ENCODE data around the gene LYPD4.

Gene LYPD4

GRCh38 chr19:41888926-41889325, 44.4 kb upstream of the LYPD4 start:
- TF ChIP-seq CTCF (IDR thresholded peaks at IDR 0.05; ENCODE audit: insufficient read depth, low read length, poor library complexity, severe bottlenecking), result no peak
- DNase-seq (ENCODE audit: extremely low read depth, insufficient read length), result no peak
- H3K36me3 ChIP-seq (ENCODE audit: control insufficient read depth, insufficient read depth, low read length), result peaks cover 22% of the 10 kb centered on the region
- H3K4me3 ChIP-seq (replicated peaks; ENCODE audit: low read depth, low read length), result no peak overlapping the region
- no peaks in the 10 kb centered on the region for H3K27me3 ChIP-seq (replicated peaks; ENCODE audit: control insufficient read depth, insufficient read depth, low read length)

- H3K36me3 ChIP-seq (ENCODE audit: control insufficient read depth, insufficient read depth, low read length), result peaks cover 22% of the 10 kb centered on the region
- peak overlapping the region; percentile 64 for H3K4me3 ChIP-seq (replicated peaks; ENCODE audit: low read depth, low read length)
- no peaks in the 10 kb centered on the region for H3K27me3 ChIP-seq (replicated peaks; ENCODE audit: control insufficient read depth, insufficient read depth, low read length)
- peak; percentile 58 for TF ChIP-seq CTCF (IDR thresholded peaks at IDR 0.05; ENCODE audit: insufficient read depth, low read length, poor library complexity, severe bottlenecking)
- peak; percentile 58 for DNase-seq (ENCODE audit: extremely low read depth, insufficient read length)
These were observed 43.4 kb upstream of the LYPD4 start for GRCh38 chr19:41887711-41888382.

GRCh38 chr19:41886761-41887710, 42.6 kb upstream of the LYPD4 start:
- H3K27me3 ChIP-seq (replicated peaks; ENCODE audit: control insufficient read depth, insufficient read depth, low read length), result no peaks in the 10 kb centered on the region
- peak; percentile 61 for DNase-seq (ENCODE audit: extremely low read depth, insufficient read length)
- no peak for TF ChIP-seq CTCF (IDR thresholded peaks at IDR 0.05; ENCODE audit: insufficient read depth, low read length, poor library complexity, severe bottlenecking)
- peak overlapping the region; percentile 64 for H3K4me3 ChIP-seq (replicated peaks; ENCODE audit: low read depth, low read length)
- peaks cover 14% of the 10 kb centered on the region for H3K36me3 ChIP-seq (ENCODE audit: control insufficient read depth, insufficient read depth, low read length)

- H3K27me3 ChIP-seq (replicated peaks; ENCODE audit: control insufficient read depth, insufficient read depth, low read length), result no peaks in the 10 kb centered on the region
- H3K4me3 ChIP-seq (replicated peaks; ENCODE audit: low read depth, low read length), result peak overlapping the region; percentile 95
- DNase-seq (ENCODE audit: extremely low read depth, insufficient read length), result peak; percentile 98
- peaks cover 13% of the 10 kb centered on the region for H3K36me3 ChIP-seq (ENCODE audit: control insufficient read depth, insufficient read depth, low read length)
- peak; percentile 29 for TF ChIP-seq CTCF (IDR thresholded peaks at IDR 0.05; ENCODE audit: insufficient read depth, low read length, poor library complexity, severe bottlenecking)
These were observed 39.6 kb upstream of the LYPD4 start for GRCh38 chr19:41883821-41884733.

GRCh38 chr19:41883463-41883820, 39.0 kb upstream of the LYPD4 start:
- Histone ChIP-seq H3K36me3 (ENCODE audit: control insufficient read depth, insufficient read depth, low read length) (peaks cover 12% of the 10 kb centered on the region), H3K4me3 (replicated peaks; ENCODE audit: low read depth, low read length) (peak overlapping the region; percentile 95), H3K27me3 (replicated peaks; ENCODE audit: control insufficient read depth, insufficient read depth, low read length) (no peaks in the 10 kb centered on the region)
- no peak for TF ChIP-seq CTCF (IDR thresholded peaks at IDR 0.05; ENCODE audit: insufficient read depth, low read length, poor library complexity, severe bottlenecking)
- no peak for DNase-seq (ENCODE audit: extremely low read depth, insufficient read length)

Measured in GM06990 (cell line).